ENCODE results near the gene TNFRSF25.

The TNFRSF25 gene

GRCh38 chr1:6507037-6507428, 41.1 kb upstream of the TNFRSF25 start:
- Mint-ChIP-seq H3K9me3 (no peaks in the 10 kb centered on the region), H3K4me1 (ENCODE audit: low read depth) (peaks cover 72% of the 10 kb centered on the region), H3K4me3 (peak overlapping the region; percentile 58), H3K27me3 (peaks cover 26% of the 10 kb centered on the region), H3K36me3 (ENCODE audit: low read depth) (no peaks in the 10 kb centered on the region), H3K27ac (peak overlapping the region; percentile 61)
- intact Hi-C loops (cut with micrococcal nuclease), result no loop called here

GRCh38 chr1:6506210-6507036, 40.5 kb upstream of the TNFRSF25 start:
- Mint-ChIP-seq H3K4me1 (ENCODE audit: low read depth) (peaks cover 78% of the 10 kb centered on the region), H3K4me3 (no peak overlapping the region), H3K36me3 (ENCODE audit: low read depth) (no peaks in the 10 kb centered on the region), H3K9me3 (no peaks in the 10 kb centered on the region), H3K27ac (peak overlapping the region; percentile 61), H3K27me3 (peaks cover 30% of the 10 kb centered on the region)
- intact Hi-C loops (cut with micrococcal nuclease), result no loop called here

GRCh38 chr1:6505367-6506209, 39.6 kb upstream of the TNFRSF25 start:
- intact Hi-C loops (cut with micrococcal nuclease), result no loop called here
- Mint-ChIP-seq H3K9me3 (no peaks in the 10 kb centered on the region), H3K4me1 (ENCODE audit: low read depth) (peaks cover 83% of the 10 kb centered on the region), H3K36me3 (ENCODE audit: low read depth) (no peaks in the 10 kb centered on the region), H3K4me3 (no peak overlapping the region), H3K27ac (no peak overlapping the region), H3K27me3 (peaks cover 37% of the 10 kb centered on the region)

GRCh38 chr1:6504887-6505286, 38.9 kb upstream of the TNFRSF25 start:
- Mint-ChIP-seq H3K9me3 (no peaks in the 10 kb centered on the region), H3K36me3 (ENCODE audit: low read depth) (no peaks in the 10 kb centered on the region), H3K27ac (no peak overlapping the region), H3K4me1 (ENCODE audit: low read depth) (peaks cover 76% of the 10 kb centered on the region), H3K27me3 (peaks cover 40% of the 10 kb centered on the region), H3K4me3 (no peak overlapping the region)
- intact Hi-C loops (cut with micrococcal nuclease), result no loop called here

- H3K27ac Mint-ChIP-seq, result peak overlapping the region; percentile 2
- peaks cover 46% of the 10 kb centered on the region for H3K27me3 Mint-ChIP-seq
- peaks cover 73% of the 10 kb centered on the region for H3K4me1 Mint-ChIP-seq (ENCODE audit: low read depth)
- H3K36me3 Mint-ChIP-seq (ENCODE audit: low read depth), result no peaks in the 10 kb centered on the region
- H3K4me3 Mint-ChIP-seq, result no peak overlapping the region
- intact Hi-C loops (cut with micrococcal nuclease), result no loop called here
- no peaks in the 10 kb centered on the region for H3K9me3 Mint-ChIP-seq
These were observed 38.1 kb upstream of the TNFRSF25 start for GRCh38 chr1:6503884-6504602.

- Mint-ChIP-seq H3K4me3 (peak overlapping the region; percentile 7), H3K27me3 (peaks cover 59% of the 10 kb centered on the region), H3K27ac (peak overlapping the region; percentile 59), H3K4me1 (ENCODE audit: low read depth) (peaks cover 71% of the 10 kb centered on the region), H3K36me3 (ENCODE audit: low read depth) (no peaks in the 10 kb centered on the region), H3K9me3 (no peaks in the 10 kb centered on the region)
- intact Hi-C loops (cut with micrococcal nuclease), result no loop called here
These were observed 36.3 kb upstream of the TNFRSF25 start for GRCh38 chr1:6502000-6502891.

- Mint-ChIP-seq H3K4me3 (no peak overlapping the region), H3K9me3 (no peaks in the 10 kb centered on the region), H3K27me3 (peaks cover 65% of the 10 kb centered on the region), H3K36me3 (ENCODE audit: low read depth) (no peaks in the 10 kb centered on the region), H3K27ac (peak overlapping the region; percentile 59), H3K4me1 (ENCODE audit: low read depth) (peaks cover 65% of the 10 kb centered on the region)
- intact Hi-C loops (cut with micrococcal nuclease), result no loop called here
These were observed 35.4 kb upstream of the TNFRSF25 start for GRCh38 chr1:6501279-6501813.

- H3K27me3 Mint-ChIP-seq, result peaks cover 69% of the 10 kb centered on the region
- H3K27ac Mint-ChIP-seq, result peak overlapping the region; percentile 59
- H3K36me3 Mint-ChIP-seq (ENCODE audit: low read depth), result no peaks in the 10 kb centered on the region
- intact Hi-C loops (cut with micrococcal nuclease), result no loop called here
- H3K4me1 Mint-ChIP-seq (ENCODE audit: low read depth), result peaks cover 69% of the 10 kb centered on the region
- no peak overlapping the region for H3K4me3 Mint-ChIP-seq
- H3K9me3 Mint-ChIP-seq, result no peaks in the 10 kb centered on the region
These were observed 34.7 kb upstream of the TNFRSF25 start for GRCh38 chr1:6500544-6501278.

GRCh38 chr1:6499296-6499695, 33.3 kb upstream of the TNFRSF25 start:
- peak overlapping the region; percentile 65 for H3K27ac Mint-ChIP-seq
- H3K4me1 Mint-ChIP-seq (ENCODE audit: low read depth), result peaks cover 59% of the 10 kb centered on the region
- no peaks in the 10 kb centered on the region for H3K9me3 Mint-ChIP-seq
- no peak overlapping the region for H3K4me3 Mint-ChIP-seq
- H3K36me3 Mint-ChIP-seq (ENCODE audit: low read depth), result no peaks in the 10 kb centered on the region
- H3K27me3 Mint-ChIP-seq, result peaks cover 69% of the 10 kb centered on the region
- intact Hi-C loops (cut with micrococcal nuclease), result no loop called here

- H3K27me3 Mint-ChIP-seq, result peaks cover 67% of the 10 kb centered on the region
- H3K27ac Mint-ChIP-seq, result peak overlapping the region; percentile 65
- H3K9me3 Mint-ChIP-seq, result no peaks in the 10 kb centered on the region
- no peaks in the 10 kb centered on the region for H3K36me3 Mint-ChIP-seq (ENCODE audit: low read depth)
- intact Hi-C loops (cut with micrococcal nuclease), result no loop called here
- H3K4me3 Mint-ChIP-seq, result no peak overlapping the region
- H3K4me1 Mint-ChIP-seq (ENCODE audit: low read depth), result peaks cover 52% of the 10 kb centered on the region
These were observed 32.7 kb upstream of the TNFRSF25 start for GRCh38 chr1:6498576-6499111.

GRCh38 chr1:6497867-6498575, 32.0 kb upstream of the TNFRSF25 start:
- intact Hi-C loops (cut with micrococcal nuclease), result no loop called here
- peak overlapping the region; percentile 65 for H3K27ac Mint-ChIP-seq
- H3K27me3 Mint-ChIP-seq, result peaks cover 70% of the 10 kb centered on the region
- peak overlapping the region; percentile 57 for H3K4me3 Mint-ChIP-seq
- H3K36me3 Mint-ChIP-seq (ENCODE audit: low read depth), result no peaks in the 10 kb centered on the region
- H3K4me1 Mint-ChIP-seq (ENCODE audit: low read depth), result peaks cover 55% of the 10 kb centered on the region
- H3K9me3 Mint-ChIP-seq, result no peaks in the 10 kb centered on the region

All from dendritic cell treated with granulocyte-macrophage colony-stimulating factor and Interleukin-4, amounts not matched to agents 40 ng/mL and 50 ng/mL, for 4 days (primary cell).